Ovary (tissue), 9 donors: ENCODE measurements around the gene MYO3B. TPM values are rescaled to one million over a fixed set of nuclear protein-coding genes. Genes with fewer than 3 reads are reported as not detected.

ENCODE experiments used
- DNase-seq, 5 donors: peaks; one replicate each; pipeline ENCODE4 v3.0.0-alpha.2; 2019 to 2020
- H3K27ac ChIP-seq, 2 donors: fragments of 200-600 bp; one replicate each; pipeline versions ENCODE4 v1.5.1 to v1.8.0; 2019 to 2022
- H3K27me3 ChIP-seq: fragments of 200-600 bp; one replicate; pipeline ENCODE4 v1.8.0; 2022
- H3K36me3 ChIP-seq: fragments of 200-600 bp; sonication (generic); one replicate; pipeline ENCODE4 v1.5.1; 2019
- H3K4me1 ChIP-seq: one replicate; pipeline ENCODE4 v1.8.1; 2013; ENCODE audit warnings: mild to moderate bottlenecking, moderate library complexity; ENCODE audit not compliant: insufficient read depth
- H3K4me3 ChIP-seq: fragments of 200-600 bp; sonication (generic); one replicate; pipeline ENCODE4 v1.5.1; 2017
- H3K9me3 ChIP-seq, 2 donors: fragments of 200-600 bp in 1 of 2; sonication (generic) in 1 of 2; one replicate each; pipeline versions ENCODE4 v1.5.1 to v1.8.1; 2013 to 2019; ENCODE audit warnings: mild to moderate bottlenecking in 1 of 2, moderate library complexity in 1 of 2
- EP300 ChIP-seq: sonication (generic); formaldehyde crosslinking; IDR thresholded peaks from one replicate; pipeline ENCODE4 v1.6.1; 2017; ENCODE audit warnings: antibody characterized with exemption
- POLR2A ChIP-seq: fragments of 450-650 bp; IDR thresholded peaks from one replicate; pipeline ENCODE4 v1.6.1; 2017; ENCODE audit warnings: antibody characterized with exemption, mild to moderate bottlenecking, moderate library complexity
- WGBS, 3 donors: extraction: QIAGEN DNeasy Blood & Tissue Kit in 1 of 3; methylation state at CpG; one replicate each; pipeline versions ENCODE4 v1.1.5 to v1.1.7; 2013 to 2017; 5-methylcytosine and 5-hydroxymethylcytosine counted together
- intact Hi-C, 4 donors: fragments of 100-400 bp; cut with DNase I; formaldehyde crosslinking; loops; one replicate each; pipeline versions ENCODE4 v1.11.0 to v1.15.1; 2022 to 2023
- polyA plus RNA-seq, 2 donors: library from polyadenylated mRNA; stranded (reverse); fragments of 200-250 nt in 1 of 2; fragments of 350-450 nt in 1 of 2; fragmentation: Illumina TruSeq in 1 of 2; extraction: RNeasy Lipid Tissue Mini Kit (QIAGEN cat#74804) in 1 of 2; gene quantifications; one replicate each; pipeline ENCODE4 v1.2.3, GENCODE V29; 2013 to 2014
- total RNA-seq, 7 donors: library from RNA; depleted of rRNA in 2 of 7; stranded (reverse); fragments of >200 nt in 2 of 7; fragmentation: NEBNext Ultra II Directional in 3 of 7; extraction: Animal tissue kit (Norgen Biotek cat#: 25700) in 3 of 7; gene quantifications; one replicate each; pipeline versions ENCODE4 v1.1.0 to v1.2.4, GENCODE V29; 2016 to 2023
- TF ChIP-seq, protein P1 (sequence below), 3 donors: fragments of 450-650 bp in 2 of 3; fragments of 200-600 bp in 1 of 3; IDR thresholded peaks; one replicate each; pipeline versions ENCODE4 v1.5.1 to v1.8.0; 2016 to 2022; ENCODE audit warnings: antibody characterized with exemption in 3 of 3, mild to moderate bottlenecking in 1 of 3
- donor health status: DM: no; HTN: no; CAD: no; lungs with moderate emphysema.
- donor health status: DM: no; HTN: no; CAD: no.
- donor health status: Bipolar disorder and iron deficiency.
- donor health status: DM: yes; HTN: yes; CAD: no.
- donor health status: DM: no; HTN: no; CAD: no.
- donor health status: DM: yes; HTN: yes; CAD: no.

The MYO3B gene
- total and polyA plus RNA-seq, 9 donors: 0.04 to 1.3 (median 0.12) TPM; not detected in 2

DNA sequence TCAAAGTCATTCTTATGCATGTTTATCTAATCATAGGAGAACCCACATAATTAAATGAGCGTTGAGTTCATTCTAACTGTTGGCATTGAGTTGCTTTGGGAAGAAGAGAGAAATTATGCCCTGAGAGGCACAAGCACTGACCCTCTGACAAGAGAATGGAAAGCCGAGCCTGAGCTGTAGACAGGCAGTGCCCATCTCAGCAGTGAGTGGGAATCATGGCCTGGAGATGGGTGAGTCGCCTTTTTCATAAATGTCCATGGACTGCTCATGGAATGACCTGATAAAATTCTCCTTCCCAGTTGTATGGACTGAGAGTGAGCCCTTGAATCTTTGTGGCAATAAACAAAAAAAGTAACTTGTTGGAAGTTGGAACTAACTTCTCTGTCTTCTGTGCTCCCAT, 21.4 kb upstream of the MYO3B start:
- DNase-seq: no peak
- no peaks in the 10 kb centered on the region for H3K4me1 ChIP-seq
- H3K27me3 ChIP-seq: no peaks in the 10 kb centered on the region
- intact Hi-C loops: no loop called here
- H3K36me3 ChIP-seq: no peaks in the 10 kb centered on the region
- 81 to 87% (median 82%) methylated on average over 3 of the region's 3 CpGs for WGBS, 3 donors
- H3K4me3 ChIP-seq: no peak overlapping the region
- no peaks in the 10 kb centered on the region for H3K9me3 ChIP-seq
- TF ChIP-seq, protein P1, sequence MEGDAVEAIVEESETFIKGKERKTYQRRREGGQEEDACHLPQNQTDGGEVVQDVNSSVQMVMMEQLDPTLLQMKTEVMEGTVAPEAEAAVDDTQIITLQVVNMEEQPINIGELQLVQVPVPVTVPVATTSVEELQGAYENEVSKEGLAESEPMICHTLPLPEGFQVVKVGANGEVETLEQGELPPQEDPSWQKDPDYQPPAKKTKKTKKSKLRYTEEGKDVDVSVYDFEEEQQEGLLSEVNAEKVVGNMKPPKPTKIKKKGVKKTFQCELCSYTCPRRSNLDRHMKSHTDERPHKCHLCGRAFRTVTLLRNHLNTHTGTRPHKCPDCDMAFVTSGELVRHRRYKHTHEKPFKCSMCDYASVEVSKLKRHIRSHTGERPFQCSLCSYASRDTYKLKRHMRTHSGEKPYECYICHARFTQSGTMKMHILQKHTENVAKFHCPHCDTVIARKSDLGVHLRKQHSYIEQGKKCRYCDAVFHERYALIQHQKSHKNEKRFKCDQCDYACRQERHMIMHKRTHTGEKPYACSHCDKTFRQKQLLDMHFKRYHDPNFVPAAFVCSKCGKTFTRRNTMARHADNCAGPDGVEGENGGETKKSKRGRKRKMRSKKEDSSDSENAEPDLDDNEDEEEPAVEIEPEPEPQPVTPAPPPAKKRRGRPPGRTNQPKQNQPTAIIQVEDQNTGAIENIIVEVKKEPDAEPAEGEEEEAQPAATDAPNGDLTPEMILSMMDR (IDR thresholded peaks at IDR 0.05): no peak
- TF ChIP-seq EP300 (no peak), POLR2A (no peak)
- no peak overlapping the region for H3K27ac ChIP-seq

DNA sequence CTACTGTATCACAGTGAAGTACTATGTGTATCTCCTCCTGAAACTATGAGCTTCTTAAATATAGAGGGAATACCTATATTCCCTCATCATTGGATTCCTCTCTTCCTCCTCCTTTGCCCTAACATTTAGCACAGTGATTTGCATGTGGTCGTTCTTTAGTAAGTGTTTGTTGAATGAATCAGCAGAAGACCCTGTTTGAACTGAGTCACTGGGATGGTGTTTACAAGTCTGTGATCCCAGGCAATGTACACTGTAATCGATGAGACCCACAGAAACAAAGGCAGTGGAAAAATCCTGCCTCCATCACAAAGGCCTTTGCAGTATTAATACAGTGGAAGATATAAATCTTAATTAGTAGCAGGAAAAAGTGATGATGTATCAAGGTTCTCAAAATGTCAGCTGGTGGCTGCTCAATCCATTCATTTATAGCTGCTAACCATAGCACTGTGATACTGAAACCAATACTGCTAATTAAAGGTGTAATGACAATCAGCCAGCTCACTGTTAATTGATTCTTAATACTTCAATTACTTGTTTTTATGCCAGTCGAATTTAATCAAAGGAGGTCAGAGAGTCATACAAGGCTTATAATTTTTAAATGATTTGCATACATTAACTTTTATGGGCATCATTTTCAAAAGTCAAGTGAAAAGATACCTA, 20.8 kb upstream of the MYO3B start:
- no peaks in the 10 kb centered on the region for H3K36me3 ChIP-seq
- H3K9me3 ChIP-seq: no peaks in the 10 kb centered on the region
- WGBS, 3 donors: 72 to 79% (median 75%) methylated on average over 3 of the region's 3 CpGs
- H3K4me3 ChIP-seq: no peak overlapping the region
- intact Hi-C loops: no loop called here
- no peaks in the 10 kb centered on the region for H3K4me1 ChIP-seq
- no peak for DNase-seq
- TF ChIP-seq POLR2A (no peak), EP300 (no peak)
- TF ChIP-seq, protein P1 (IDR thresholded peaks at IDR 0.05): no peak
- H3K27ac ChIP-seq: no peak overlapping the region
- H3K27me3 ChIP-seq: no peaks in the 10 kb centered on the region

DNA sequence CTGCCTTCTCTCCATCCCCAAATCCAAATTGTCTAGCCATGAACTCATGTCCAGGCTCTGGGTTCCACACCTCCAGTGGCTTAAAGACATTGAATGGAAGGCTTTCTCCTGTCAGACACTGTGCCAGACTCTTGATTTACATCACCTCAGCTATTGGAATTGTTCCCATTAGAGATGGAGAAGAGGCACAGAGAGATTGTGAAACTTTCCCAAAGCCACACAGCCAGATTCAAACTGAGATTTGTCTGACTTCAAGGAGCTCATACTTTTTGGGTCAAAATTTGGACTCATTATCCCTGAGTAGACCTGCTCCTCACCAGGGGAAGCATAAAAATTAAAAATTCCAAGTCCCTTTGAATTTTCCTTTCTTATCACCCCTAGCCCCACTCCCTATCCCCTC, 18.9 kb upstream of the MYO3B start:
- intact Hi-C loops: no loop called here
- Histone ChIP-seq H3K4me3 (no peak overlapping the region), H3K27ac (no peak overlapping the region), H3K9me3 (no peaks in the 10 kb centered on the region), H3K27me3 (no peaks in the 10 kb centered on the region), H3K4me1 (no peaks in the 10 kb centered on the region), H3K36me3 (no peaks in the 10 kb centered on the region)
- no peak for DNase-seq
- TF ChIP-seq POLR2A (no peak), EP300 (no peak)
- TF ChIP-seq, protein P1 (IDR thresholded peaks at IDR 0.05): no peak

DNA sequence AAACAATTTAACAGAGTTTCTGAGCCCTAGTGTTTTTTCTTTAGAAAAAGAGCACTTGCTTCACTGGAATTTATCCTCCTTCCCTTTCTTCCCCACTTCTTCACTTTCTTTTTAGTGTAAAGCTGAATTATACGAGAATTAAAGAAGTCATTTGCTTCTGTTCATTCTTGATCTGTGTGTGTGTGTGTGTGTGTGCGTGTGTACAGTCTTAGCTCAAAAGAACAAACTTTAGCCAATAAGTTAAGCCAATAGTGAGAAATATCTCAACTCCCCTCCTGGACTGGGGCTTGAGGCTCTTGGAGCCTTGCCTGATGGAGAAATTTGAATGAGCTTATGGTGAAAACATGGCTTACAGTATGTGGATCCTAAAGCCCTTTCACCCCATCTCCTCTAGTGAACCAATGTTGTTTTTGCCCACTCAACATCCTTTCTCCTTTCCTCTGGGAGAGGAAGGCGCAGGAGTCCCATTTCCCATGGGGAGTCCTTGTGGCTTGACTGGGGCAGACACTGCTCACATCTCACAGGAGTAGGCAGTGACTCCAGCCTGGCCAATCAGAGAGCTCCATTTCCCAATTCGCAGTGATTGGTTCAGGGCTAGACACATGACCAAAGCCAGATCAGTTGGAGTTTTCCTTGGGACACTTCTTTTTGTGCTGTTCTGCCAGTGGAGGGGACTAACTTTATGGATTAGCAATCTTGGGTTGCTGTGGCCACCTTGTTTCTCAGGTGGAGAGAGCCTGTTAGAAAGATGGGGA, 16.3 kb upstream of the MYO3B start:
- no peak overlapping the region for H3K4me3 ChIP-seq
- H3K9me3 ChIP-seq: no peaks in the 10 kb centered on the region
- intact Hi-C loops: no loop called here
- no peak overlapping the region for H3K27ac ChIP-seq
- WGBS, 3 donors: 61 to 66% (median 65%) methylated on average over 4 of the region's 4 CpGs
- H3K4me1 ChIP-seq: no peaks in the 10 kb centered on the region
- TF ChIP-seq POLR2A (no peak), EP300 (no peak)
- TF ChIP-seq, protein P1 (IDR thresholded peaks at IDR 0.05): no peak
- no peaks in the 10 kb centered on the region for H3K36me3 ChIP-seq
- H3K27me3 ChIP-seq: no peaks in the 10 kb centered on the region
- DNase-seq: no peak
